Transverse colon (tissue), 4 donors: Measurements from ENCODE around the gene MBD3L1. TPM values are rescaled to one million over a fixed set of nuclear protein-coding genes. Genes with fewer than 3 reads are reported as not detected.
A peak's percentile ranks its signal among the peaks of the same experiment; 100 is the strongest.

Source experiments
- DNase-seq: peaks from one replicate; pipeline ENCODE4 v3.0.0-alpha.2; 2019
- H3K27ac ChIP-seq, 4 donors: fragments of 200-600 bp; sonication (generic); 2 replicates each; pipeline ENCODE4 v1.5.1; 2016 to 2018; ENCODE audit warnings: inconsistent platforms in 4 of 4
- H3K27me3 ChIP-seq: fragments of 200-600 bp; sonication (generic); 2 replicates; pipeline ENCODE4 v1.5.1; 2017; ENCODE audit warnings: inconsistent platforms
- H3K36me3 ChIP-seq, 4 donors: fragments of 200-600 bp; sonication (generic); 2 replicates each; pipeline ENCODE4 v1.5.1; 2017 to 2019; ENCODE audit warnings: inconsistent platforms in 4 of 4
- H3K4me1 ChIP-seq, 4 donors: fragments of 200-600 bp; sonication (generic); 2 replicates each; pipeline ENCODE4 v1.5.1; 2017 to 2020; ENCODE audit warnings: inconsistent platforms in 4 of 4
- H3K4me3 ChIP-seq, 4 donors: fragments of 200-600 bp; sonication (generic); 1 replicate in 1 of 4; 2 replicates in 3 of 4; pipeline versions ENCODE4 v1.5.1 to v1.6.1; 2017 to 2019; ENCODE audit warnings: inconsistent platforms in 4 of 4
- H3K9me3 ChIP-seq, 2 donors: fragments of 200-600 bp; sonication (generic); 2 replicates each; pipeline ENCODE4 v1.5.1; 2017 to 2019; ENCODE audit warnings: inconsistent platforms in 2 of 2
- EP300 ChIP-seq: sonication (generic); formaldehyde crosslinking; IDR thresholded peaks from one replicate; pipeline ENCODE4 v1.6.1; 2017; ENCODE audit warnings: antibody characterized with exemption, low read depth
- POLR2A ChIP-seq: fragments of 450-650 bp; IDR thresholded peaks from one replicate; pipeline ENCODE4 v1.6.1; 2016; ENCODE audit warnings: antibody characterized with exemption, mild to moderate bottlenecking, moderate library complexity
- POLR2AphosphoS5 ChIP-seq, 3 donors: sonication (generic); formaldehyde crosslinking; IDR thresholded peaks; one replicate each; pipeline ENCODE4 v1.6.1; 2016; ENCODE audit warnings: antibody characterized with exemption in 3 of 3
- WGBS, 2 donors: methylation state at CpG; one replicate each; pipeline ENCODE4 v1.1.5; 2018; ENCODE audit warnings: low coverage in 1 of 2; 5-methylcytosine and 5-hydroxymethylcytosine counted together
- in situ Hi-C, 4 donors: fragments of 200-750 bp; cut with MboI; loops; one replicate each; pipeline versions ENCODE4 v1.15.0 to v1.15.1; 2017; ENCODE audit warnings: low sequenced_read_pairs in 3 of 4, low pct_ligation_motif_present in 1 of 4, low pct_unique_long_range_greater_than_20kb in 1 of 4
- intact Hi-C: fragments of 100-400 bp; cut with DNase I; formaldehyde crosslinking; loops from one replicate; pipeline ENCODE4 v1.15.1; 2023; ENCODE audit warnings: low total_unique reads
- total RNA-seq, 4 donors: library from RNA; depleted of rRNA; stranded (reverse); fragments of >200 nt; gene quantifications; one replicate each; pipeline ENCODE4 v1.1.0, GENCODE V29; 2016
- TF ChIP-seq, protein P1 (sequence below), 5 experiments: fragments of 200-600 bp in 3 of 5; fragments of 450-650 bp in 2 of 5; sonication (generic) in 3 of 5; IDR thresholded peaks; 1 replicate in 2 of 5; 2 replicates in 3 of 5; pipeline ENCODE4 v1.5.1; 2016 to 2017; ENCODE audit warnings: antibody characterized with exemption in 5 of 5, inconsistent platforms in 3 of 5, mild to moderate bottlenecking in 2 of 5, moderate library complexity in 1 of 5

MBD3L1 gene
- total RNA-seq, 4 donors from 2014 or later = not detected

DNA sequence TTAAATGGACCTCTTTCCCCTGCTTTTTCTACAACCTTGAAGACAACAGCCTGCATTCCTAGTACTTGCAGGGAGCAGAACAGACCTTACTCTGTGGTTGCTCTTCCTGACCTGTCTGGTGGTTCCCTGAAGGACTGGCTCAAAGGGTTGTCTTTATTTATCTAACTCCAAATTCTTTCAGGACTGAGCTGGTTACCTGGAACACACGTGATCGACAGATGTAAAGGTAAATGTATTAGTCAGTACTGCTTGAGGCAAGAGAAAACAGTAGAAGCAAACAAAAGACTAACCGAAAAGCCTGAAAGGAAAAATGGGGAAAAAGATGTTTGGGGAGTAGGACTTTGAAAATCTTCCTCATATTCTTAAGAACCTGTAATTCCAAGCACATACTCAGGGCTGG is 18.0 kb upstream of the MBD3L1 start:
- Histone ChIP-seq H3K4me3 (no peak overlapping the region), H3K27ac (no peak overlapping the region), H3K4me1 (no peaks in the 10 kb centered on the region), H3K27me3 (no peaks in the 10 kb centered on the region), H3K9me3 (peaks cover 85 to 91% of the 10 kb centered on the region in 2 donors), H3K36me3 (peaks cover 10 to 99% (median 56%) of the 10 kb centered on the region in 4 donors)
- intact Hi-C loops (no loop called here), in situ Hi-C loops (no loop called here)
- WGBS, 2 donors = 100% methylated on average over 3 of the region's 3 CpGs
- no peak for DNase-seq
- TF ChIP-seq POLR2A (no peak), POLR2AphosphoS5 (IDR thresholded peaks at IDR 0.05) (no peak), EP300 (no peak)
- TF ChIP-seq, protein P1, sequence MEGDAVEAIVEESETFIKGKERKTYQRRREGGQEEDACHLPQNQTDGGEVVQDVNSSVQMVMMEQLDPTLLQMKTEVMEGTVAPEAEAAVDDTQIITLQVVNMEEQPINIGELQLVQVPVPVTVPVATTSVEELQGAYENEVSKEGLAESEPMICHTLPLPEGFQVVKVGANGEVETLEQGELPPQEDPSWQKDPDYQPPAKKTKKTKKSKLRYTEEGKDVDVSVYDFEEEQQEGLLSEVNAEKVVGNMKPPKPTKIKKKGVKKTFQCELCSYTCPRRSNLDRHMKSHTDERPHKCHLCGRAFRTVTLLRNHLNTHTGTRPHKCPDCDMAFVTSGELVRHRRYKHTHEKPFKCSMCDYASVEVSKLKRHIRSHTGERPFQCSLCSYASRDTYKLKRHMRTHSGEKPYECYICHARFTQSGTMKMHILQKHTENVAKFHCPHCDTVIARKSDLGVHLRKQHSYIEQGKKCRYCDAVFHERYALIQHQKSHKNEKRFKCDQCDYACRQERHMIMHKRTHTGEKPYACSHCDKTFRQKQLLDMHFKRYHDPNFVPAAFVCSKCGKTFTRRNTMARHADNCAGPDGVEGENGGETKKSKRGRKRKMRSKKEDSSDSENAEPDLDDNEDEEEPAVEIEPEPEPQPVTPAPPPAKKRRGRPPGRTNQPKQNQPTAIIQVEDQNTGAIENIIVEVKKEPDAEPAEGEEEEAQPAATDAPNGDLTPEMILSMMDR (IDR thresholded peaks at IDR 0.05) = no peak

DNA sequence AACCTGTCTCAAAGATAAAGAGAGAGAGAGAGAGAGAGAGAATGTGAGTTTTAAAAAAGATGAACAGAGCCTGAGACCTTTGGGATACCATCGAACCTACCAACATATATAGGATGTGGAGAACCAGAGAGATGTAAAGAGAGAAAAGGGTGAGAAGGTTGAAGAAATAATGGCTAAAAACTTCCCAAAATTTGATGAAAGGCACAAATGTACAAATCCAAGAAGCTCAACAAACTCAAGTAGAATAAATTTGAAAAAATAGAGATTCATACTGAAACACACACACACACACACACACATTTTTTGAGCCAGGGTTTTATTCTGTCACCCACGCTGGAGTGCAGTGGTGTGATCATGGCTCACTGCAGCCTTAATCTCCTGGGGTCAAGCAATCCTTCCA is 16.4 kb upstream of the MBD3L1 start:
- peaks cover 10 to 100% (median 57%) of the 10 kb centered on the region in 4 donors for H3K36me3 ChIP-seq
- no peak for TF ChIP-seq EP300
- TF ChIP-seq POLR2AphosphoS5 (IDR thresholded peaks at IDR 0.05) = no peak
- no peak for TF ChIP-seq POLR2A
- TF ChIP-seq, protein P1 (IDR thresholded peaks at IDR 0.05) = no peak
- no peaks in the 10 kb centered on the region for H3K4me1 ChIP-seq
- intact Hi-C loops (no loop called here), in situ Hi-C loops (no loop called here)
- no peak for DNase-seq
- H3K27me3 ChIP-seq = no peaks in the 10 kb centered on the region
- H3K27ac ChIP-seq = no peak overlapping the region
- no peak overlapping the region for H3K4me3 ChIP-seq
- 94 to 97% methylated on average over 2 of the region's 2 CpGs for WGBS, 2 donors
- peaks cover 70 to 83% of the 10 kb centered on the region in 2 donors for H3K9me3 ChIP-seq

DNA sequence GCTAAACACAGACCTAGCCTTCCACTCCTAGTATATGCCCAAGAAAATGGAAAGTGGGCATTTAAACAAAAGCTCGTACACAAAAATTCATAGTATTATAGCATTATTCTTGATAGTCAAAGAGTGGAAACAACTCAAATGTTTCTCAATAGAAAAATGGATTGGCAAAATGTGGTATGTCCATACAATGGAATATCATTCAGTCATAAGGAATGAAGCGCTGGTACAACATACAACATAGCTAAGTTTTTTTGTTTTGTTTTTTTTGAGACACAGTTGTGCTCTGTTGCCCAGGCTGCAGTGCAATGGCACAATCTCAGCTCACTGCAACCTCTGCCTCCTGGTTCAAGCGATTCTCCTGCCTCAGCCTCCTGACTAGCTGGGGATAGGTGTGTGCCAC is 11.9 kb upstream of the MBD3L1 start:
- WGBS, 2 donors = 83 to 94% methylated on average over 1 to 3 of the region's 3 CpGs
- Histone ChIP-seq H3K9me3 (peaks cover 26 to 38% of the 10 kb centered on the region in 2 donors), H3K27ac (no peak overlapping the region)

DNA sequence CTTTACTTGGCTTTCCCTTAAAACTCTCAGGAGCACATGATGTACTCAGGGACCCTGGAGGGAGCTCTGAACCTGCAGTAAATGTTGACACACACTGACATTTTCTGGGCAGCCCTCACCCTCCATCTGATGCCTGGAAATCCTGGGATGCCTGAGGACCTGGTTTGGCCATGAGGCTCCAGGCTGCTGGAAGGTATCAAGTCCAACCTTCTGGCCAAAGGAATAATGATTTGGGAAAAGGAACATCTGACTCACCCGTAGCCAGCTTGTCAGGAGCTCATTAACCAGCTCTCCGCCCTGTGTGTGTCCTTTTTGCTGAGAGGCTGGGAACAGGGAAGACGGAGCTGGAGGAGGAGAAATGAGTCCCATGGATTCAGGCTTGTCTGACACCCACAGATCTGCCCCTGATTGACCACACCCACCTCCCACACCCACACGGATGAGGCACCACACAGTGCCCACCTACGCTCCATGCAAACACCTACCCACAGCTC is 10.4 kb upstream of the MBD3L1 start:
- WGBS, 2 donors = 79% methylated on average over 5 of the region's 5 CpGs; no CpG with 5 or more reads in 1 of the 2 donors
- no peak for DNase-seq
- no peak for TF ChIP-seq POLR2A
- peak in 2 of 3 donors; percentile 40 to 48 for TF ChIP-seq POLR2AphosphoS5 (IDR thresholded peaks at IDR 0.05)
- intact Hi-C loops = no loop called here
- peaks cover 10 to 22% of the 10 kb centered on the region in 2 donors for H3K9me3 ChIP-seq
- no peaks in the 10 kb centered on the region for H3K4me1 ChIP-seq
- H3K27me3 ChIP-seq = no peaks in the 10 kb centered on the region
- peaks cover 0 to 72% (median 37%) of the 10 kb centered on the region in 4 donors for H3K36me3 ChIP-seq
- no peak overlapping the region for H3K4me3 ChIP-seq
- peak overlapping the region in 3 of 4 donors; percentile 31 to 49 (median 46) for H3K27ac ChIP-seq
- in situ Hi-C loops = no loop called here

More for the DNA sequence above, 11.9 kb upstream of the MBD3L1 start:
- TF ChIP-seq POLR2A (no peak), POLR2AphosphoS5 (IDR thresholded peaks at IDR 0.05) (no peak), EP300 (no peak)
- TF ChIP-seq, protein P1 (IDR thresholded peaks at IDR 0.05) = no peak
- in situ Hi-C loops = no loop called here
- no peak overlapping the region for H3K4me3 ChIP-seq
- intact Hi-C loops = no loop called here
- H3K4me1 ChIP-seq = no peaks in the 10 kb centered on the region
- no peak for DNase-seq
- no peaks in the 10 kb centered on the region for H3K27me3 ChIP-seq
- H3K36me3 ChIP-seq = peaks cover 0 to 87% (median 45%) of the 10 kb centered on the region in 4 donors

DNA sequence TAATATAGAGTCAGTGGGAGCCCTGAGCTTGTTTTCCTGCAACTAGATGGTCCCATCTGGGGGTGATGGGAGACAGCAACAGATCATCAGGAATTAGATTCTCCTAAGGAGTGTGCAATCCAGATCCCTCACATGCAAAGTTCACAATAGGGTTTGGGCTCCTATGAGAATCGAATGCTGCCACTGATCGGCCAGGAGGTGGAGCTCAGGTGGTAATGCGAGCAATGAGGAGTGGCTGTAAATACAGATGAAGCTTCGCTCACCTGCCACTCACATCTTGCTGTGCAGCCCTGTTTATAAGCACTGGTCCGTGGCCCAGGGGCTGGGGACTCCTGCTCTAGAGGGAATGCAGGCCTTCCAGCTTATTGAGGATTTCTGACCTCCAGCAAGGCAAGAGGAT is 5.8 kb upstream of the MBD3L1 start:
- Histone ChIP-seq H3K9me3 (no peaks in the 10 kb centered on the region), H3K4me1 (peaks cover 0 to 8% (median 4%) of the 10 kb centered on the region in 4 donors), H3K27ac (no peak overlapping the region), H3K4me3 (no peak overlapping the region), H3K36me3 (peaks cover 0 to 27% (median 13%) of the 10 kb centered on the region in 4 donors), H3K27me3 (no peaks in the 10 kb centered on the region)
- in situ Hi-C loops = no loop called here
- DNase-seq = no peak
- 87% methylated on average over 5 of the region's 5 CpGs; no CpG with 5 or more reads in 1 of the 2 donors for WGBS, 2 donors
- intact Hi-C loops = no loop called here
- TF ChIP-seq, protein P1 (IDR thresholded peaks at IDR 0.05) = no peak
- no peak for TF ChIP-seq POLR2AphosphoS5 (IDR thresholded peaks at IDR 0.05)
- no peak for TF ChIP-seq POLR2A
- TF ChIP-seq EP300 = no peak
